ENCODE data around the gene MIA2. TPM values are rescaled to one million over a fixed set of nuclear protein-coding genes. Genes with fewer than 3 reads are reported as not detected.

Gene MIA2
- total RNA-seq, 1 donor from 2014 or later = 34.7 TPM

DNA sequence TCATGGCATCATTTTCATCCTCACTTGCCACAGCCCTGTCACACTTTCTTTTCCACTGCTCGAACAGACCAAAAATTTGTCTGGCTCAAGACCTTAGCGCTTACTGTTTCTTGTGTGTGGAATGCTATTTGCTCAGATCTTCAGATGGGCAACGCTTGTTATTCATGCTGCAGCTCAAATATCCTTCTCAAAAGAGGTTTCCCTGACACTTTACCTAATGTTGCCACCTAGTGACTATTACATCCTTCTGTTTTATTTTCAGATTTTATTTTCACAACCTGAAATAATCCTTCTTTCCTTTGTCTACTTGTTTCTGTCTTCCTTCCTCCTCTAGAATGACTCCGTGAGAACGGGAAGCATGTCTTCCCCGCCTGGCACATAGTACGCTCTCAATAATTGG lies 192.9 kb downstream of the MIA2 start:
- DNase-seq (ENCODE audit: low spot score, unreplicated experiment) = no peak
- H3K27me3 Mint-ChIP-seq = no peaks in the 10 kb centered on the region
- H3K27ac Mint-ChIP-seq = no peak overlapping the region
- H3K4me1 Mint-ChIP-seq (ENCODE audit: low read depth) = peaks cover 21% of the 10 kb centered on the region
- TF ChIP-seq, protein P1, sequence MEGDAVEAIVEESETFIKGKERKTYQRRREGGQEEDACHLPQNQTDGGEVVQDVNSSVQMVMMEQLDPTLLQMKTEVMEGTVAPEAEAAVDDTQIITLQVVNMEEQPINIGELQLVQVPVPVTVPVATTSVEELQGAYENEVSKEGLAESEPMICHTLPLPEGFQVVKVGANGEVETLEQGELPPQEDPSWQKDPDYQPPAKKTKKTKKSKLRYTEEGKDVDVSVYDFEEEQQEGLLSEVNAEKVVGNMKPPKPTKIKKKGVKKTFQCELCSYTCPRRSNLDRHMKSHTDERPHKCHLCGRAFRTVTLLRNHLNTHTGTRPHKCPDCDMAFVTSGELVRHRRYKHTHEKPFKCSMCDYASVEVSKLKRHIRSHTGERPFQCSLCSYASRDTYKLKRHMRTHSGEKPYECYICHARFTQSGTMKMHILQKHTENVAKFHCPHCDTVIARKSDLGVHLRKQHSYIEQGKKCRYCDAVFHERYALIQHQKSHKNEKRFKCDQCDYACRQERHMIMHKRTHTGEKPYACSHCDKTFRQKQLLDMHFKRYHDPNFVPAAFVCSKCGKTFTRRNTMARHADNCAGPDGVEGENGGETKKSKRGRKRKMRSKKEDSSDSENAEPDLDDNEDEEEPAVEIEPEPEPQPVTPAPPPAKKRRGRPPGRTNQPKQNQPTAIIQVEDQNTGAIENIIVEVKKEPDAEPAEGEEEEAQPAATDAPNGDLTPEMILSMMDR (IDR thresholded peaks at IDR 0.05; ENCODE audit: unreplicated experiment) = no peak
- H3K36me3 Mint-ChIP-seq (ENCODE audit: insufficient read depth) = no peaks in the 10 kb centered on the region
- H3K9me3 Mint-ChIP-seq (ENCODE audit: low read depth) = no peaks in the 10 kb centered on the region
- H3K4me3 Mint-ChIP-seq (ENCODE audit: low read depth) = no peak overlapping the region

DNA sequence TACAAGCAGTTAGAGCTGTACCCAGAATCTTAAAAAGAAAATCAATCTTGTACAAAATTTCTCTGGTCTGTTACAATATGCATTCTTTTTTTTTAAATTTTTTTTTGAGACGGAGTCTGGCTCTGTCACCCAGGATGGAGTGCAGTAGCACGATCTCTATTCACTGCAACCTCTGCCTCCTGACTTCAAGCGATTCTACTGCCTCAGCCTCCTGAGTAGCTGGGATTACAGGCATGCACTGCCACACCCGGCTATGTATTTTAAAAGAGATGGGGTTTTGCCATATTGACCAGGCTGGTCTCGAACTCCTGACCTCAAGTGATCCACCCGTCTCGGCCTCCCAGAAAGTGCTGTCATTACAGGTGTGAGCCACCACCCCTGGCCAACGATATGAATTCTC lies 194.4 kb downstream of the MIA2 start:
- H3K4me1 Mint-ChIP-seq (ENCODE audit: low read depth) = peaks cover 21% of the 10 kb centered on the region
- no peak overlapping the region for H3K4me3 Mint-ChIP-seq (ENCODE audit: low read depth)
- DNase-seq (ENCODE audit: low spot score, unreplicated experiment) = no peak
- TF ChIP-seq, protein P1 (IDR thresholded peaks at IDR 0.05; ENCODE audit: unreplicated experiment) = no peak
- H3K27ac Mint-ChIP-seq = no peak overlapping the region
- H3K36me3 Mint-ChIP-seq (ENCODE audit: insufficient read depth) = no peaks in the 10 kb centered on the region
- H3K27me3 Mint-ChIP-seq = no peaks in the 10 kb centered on the region
- H3K9me3 Mint-ChIP-seq (ENCODE audit: low read depth) = no peaks in the 10 kb centered on the region

DNA sequence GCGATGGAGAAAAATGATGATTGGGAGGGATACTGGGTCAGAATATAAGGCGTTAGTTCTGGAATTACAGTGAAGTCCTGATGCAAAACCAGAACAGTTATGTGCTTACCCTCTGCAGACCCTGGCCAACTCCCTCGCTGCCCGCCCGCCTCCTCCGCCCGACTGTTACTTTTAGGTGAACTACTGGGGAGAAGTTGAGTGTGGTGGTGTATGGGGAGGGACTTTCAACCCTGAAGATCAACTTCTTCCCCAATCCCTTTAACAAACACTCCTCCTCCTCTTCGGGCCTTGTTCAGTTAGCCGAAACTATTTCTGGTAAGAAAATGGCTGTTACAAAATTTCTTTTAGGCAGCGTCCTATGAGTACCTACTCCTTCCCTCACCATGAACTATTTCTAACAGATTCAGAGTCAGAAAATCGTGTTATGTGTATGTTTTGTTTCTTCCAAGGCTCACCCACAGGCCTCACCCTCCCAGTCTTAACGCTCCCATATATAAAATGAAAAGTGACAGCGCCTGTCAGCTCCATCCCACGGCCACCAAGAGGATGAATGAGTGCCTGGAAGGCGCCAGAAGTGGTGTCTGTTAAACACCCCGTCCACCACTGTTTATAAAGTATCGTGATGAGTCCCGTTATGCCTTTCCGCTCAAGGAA lies 197.2 kb downstream of the MIA2 start:
- TF ChIP-seq, protein P1 (IDR thresholded peaks at IDR 0.05; ENCODE audit: unreplicated experiment) = no peak
- DNase-seq (ENCODE audit: low spot score, unreplicated experiment) = no peak
- peak overlapping the region; percentile 87 for H3K4me3 Mint-ChIP-seq (ENCODE audit: low read depth)
- peak overlapping the region; percentile 99 for H3K27ac Mint-ChIP-seq
- peaks cover 25% of the 10 kb centered on the region for H3K4me1 Mint-ChIP-seq (ENCODE audit: low read depth)
- no peaks in the 10 kb centered on the region for H3K9me3 Mint-ChIP-seq (ENCODE audit: low read depth)
- H3K27me3 Mint-ChIP-seq = no peaks in the 10 kb centered on the region
- H3K36me3 Mint-ChIP-seq (ENCODE audit: insufficient read depth) = no peaks in the 10 kb centered on the region

DNA sequence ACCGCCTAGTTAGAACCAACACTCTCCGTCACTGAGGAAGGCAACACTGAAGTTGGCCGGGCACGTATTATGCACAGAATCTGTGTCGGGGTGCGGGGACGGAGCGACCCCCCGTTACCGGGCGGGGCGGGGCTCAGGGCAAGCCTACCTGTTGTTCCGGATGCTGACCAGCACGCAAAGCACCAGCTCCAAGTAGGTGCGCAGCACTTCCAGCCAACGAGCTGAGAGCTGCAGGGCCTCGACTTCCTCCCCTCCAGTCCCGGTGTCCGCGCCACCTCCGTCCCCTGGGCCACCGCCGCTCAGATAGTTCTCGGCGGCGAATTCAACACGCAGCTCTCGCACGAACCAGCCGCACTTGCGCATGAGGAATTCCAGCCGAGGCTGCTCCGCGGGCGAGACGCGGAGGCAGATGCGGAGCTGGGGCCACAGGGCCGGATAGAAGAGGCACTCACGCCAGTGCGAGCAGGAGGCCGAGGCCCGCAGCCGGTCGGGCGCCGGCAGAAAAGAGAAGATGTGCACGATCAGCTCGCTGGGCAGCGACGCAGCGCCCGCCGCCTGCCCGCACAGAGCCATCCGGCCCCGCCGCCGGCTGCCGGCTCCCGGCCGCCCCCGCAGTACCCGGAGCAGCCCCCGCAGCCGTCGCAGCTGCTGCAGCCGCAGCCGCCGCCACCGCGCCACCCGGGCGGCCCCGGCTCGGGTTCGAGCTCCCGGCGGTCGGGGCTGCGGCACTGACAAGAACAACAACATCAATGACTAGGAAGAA lies 197.9 kb downstream of the MIA2 start:
- H3K27ac Mint-ChIP-seq = peak overlapping the region; percentile 100
- peaks cover 22% of the 10 kb centered on the region for H3K4me1 Mint-ChIP-seq (ENCODE audit: low read depth)
- H3K9me3 Mint-ChIP-seq (ENCODE audit: low read depth) = no peaks in the 10 kb centered on the region
- H3K4me3 Mint-ChIP-seq (ENCODE audit: low read depth) = peak overlapping the region; percentile 100
- no peaks in the 10 kb centered on the region for H3K27me3 Mint-ChIP-seq
- TF ChIP-seq, protein P1 (IDR thresholded peaks at IDR 0.05; ENCODE audit: unreplicated experiment) = no peak
- no peaks in the 10 kb centered on the region for H3K36me3 Mint-ChIP-seq (ENCODE audit: insufficient read depth)
- peak; percentile 43 for DNase-seq (ENCODE audit: low spot score, unreplicated experiment)

DNA sequence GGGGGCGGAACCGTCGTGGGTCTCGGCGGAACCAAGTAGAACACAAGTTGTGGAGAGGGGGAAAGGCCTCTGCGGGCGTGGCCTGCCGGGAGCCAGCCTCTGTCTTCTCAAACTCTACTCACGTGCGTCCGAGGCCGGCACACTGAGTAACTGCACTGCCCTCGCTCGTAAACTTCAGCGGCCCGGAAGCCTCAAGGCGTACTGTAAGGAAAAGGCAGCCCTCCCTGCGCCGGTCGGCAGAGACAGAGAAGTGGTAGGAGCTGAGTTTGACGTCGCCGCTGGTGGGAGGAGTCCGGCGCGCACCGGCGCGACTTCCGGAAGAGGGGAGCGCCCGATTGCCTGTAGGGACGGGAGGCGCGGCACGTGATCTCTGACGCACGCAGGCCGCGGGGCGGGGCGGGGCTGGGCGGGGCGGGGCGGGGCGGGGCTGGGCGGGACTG lies 198.5 kb downstream of the MIA2 start, which contains the start of gene FBXO33:
Gene FBXO33 (minus strand): TSS at position 255 of the 440 bp plus-strand sequence. CDS start 271 bp downstream, outside the sequence.
- no peaks in the 10 kb centered on the region for H3K36me3 Mint-ChIP-seq (ENCODE audit: insufficient read depth)
- peaks cover 22% of the 10 kb centered on the region for H3K4me1 Mint-ChIP-seq (ENCODE audit: low read depth)
- peak within 1 kb of the TSS; percentile 100 for H3K27ac Mint-ChIP-seq
- no peaks in the 10 kb centered on the region for H3K27me3 Mint-ChIP-seq
- H3K4me3 Mint-ChIP-seq (ENCODE audit: low read depth) = peak within 1 kb of the TSS; percentile 100
- TF ChIP-seq, protein P1 (IDR thresholded peaks at IDR 0.05; ENCODE audit: unreplicated experiment) = no peak
- no peaks in the 10 kb centered on the region for H3K9me3 Mint-ChIP-seq (ENCODE audit: low read depth)
- peak; percentile 87 for DNase-seq (ENCODE audit: low spot score, unreplicated experiment)
